Stimulated activated CD4-positive, alpha-beta T cell treated with anti-CD3 and anti-CD28 coated beads, Interleukin-1b, Interleukin-23, amount 100 ng/mL, for 48 hours (primary cell): ENCODE measurements around the gene FRMD4B.
"Not testable (repeated sequence)": the region's sequence is repeated elsewhere in the genome, so short reads cannot be mapped to it uniquely, and the experiment has no call there.

Source experiments
- DNase-seq: peaks from one replicate; pipeline ENCODE4 v3.0.0-alpha.2; 2020

The FRMD4B gene

GRCh38 chr3:69239063-69239462, 146.8 kb downstream of the FRMD4B start:
- no peak for DNase-seq

GRCh38 chr3:69236812-69237707, 148.8 kb downstream of the FRMD4B start:
- DNase-seq, result no peak

GRCh38 chr3:69235882-69236281, 150.0 kb downstream of the FRMD4B start:
- no peak for DNase-seq

GRCh38 chr3:69235227-69235626, 150.7 kb downstream of the FRMD4B start:
- not testable (repeated sequence) for DNase-seq

- DNase-seq, result no peak
Measured at GRCh38 chr3:69232482-69232881, 153.4 kb downstream of the FRMD4B start.

GRCh38 chr3:69231929-69232440, 153.9 kb downstream of the FRMD4B start:
- DNase-seq, result no peak

- no peak for DNase-seq
Measured at GRCh38 chr3:69226071-69226470, 159.8 kb downstream of the FRMD4B start.

- DNase-seq, result no peak
Measured at GRCh38 chr3:69219101-69219708, 166.7 kb downstream of the FRMD4B start.

- DNase-seq, result no peak
Measured at GRCh38 chr3:69218079-69218478, 167.8 kb downstream of the FRMD4B start.

- no peak for DNase-seq
Measured at GRCh38 chr3:69216981-69217380, 168.9 kb downstream of the FRMD4B start.

- DNase-seq, result peak; percentile 28
Measured at GRCh38 chr3:69214241-69214640, 171.6 kb downstream of the FRMD4B start.

- DNase-seq, result no peak
Measured at GRCh38 chr3:69212411-69213160, 173.3 kb downstream of the FRMD4B start.

- DNase-seq, result no peak
Measured at GRCh38 chr3:69210068-69210730, 175.7 kb downstream of the FRMD4B start.

- DNase-seq, result no peak
Measured at GRCh38 chr3:69209413-69209812, 176.5 kb downstream of the FRMD4B start.

- no peak for DNase-seq
Measured at GRCh38 chr3:69207031-69207430, 178.9 kb downstream of the FRMD4B start.

- DNase-seq, result no peak
Measured at GRCh38 chr3:69205385-69205784, 180.5 kb downstream of the FRMD4B start.

- DNase-seq, result peak; percentile 71
Measured at GRCh38 chr3:69204315-69204957, 181.5 kb downstream of the FRMD4B start.

- no peak for DNase-seq
Measured at GRCh38 chr3:69203631-69204314, 182.1 kb downstream of the FRMD4B start.

GRCh38 chr3:69201658-69202057, 184.2 kb downstream of the FRMD4B start:
- DNase-seq, result no peak

GRCh38 chr3:69200384-69201068, 185.4 kb downstream of the FRMD4B start:
- peak; percentile 65 for DNase-seq

- no peak for DNase-seq
Measured at GRCh38 chr3:69199942-69200341, 185.9 kb downstream of the FRMD4B start.
